ENCODE results near the gene DNAJC22.
"Not testable (repeated sequence)": the region's sequence is repeated elsewhere in the genome, so short reads cannot be mapped to it uniquely, and the experiment has no call there.

DNAJC22 gene

GRCh38 chr12:49346659-49347310 lies at the start of gene DNAJC22:
DNAJC22 (plus strand) TSS chr12:49346888; CDS start chr12:49348873, 1,985 bp downstream.
- peak; percentile 37 for DNase-seq (ENCODE audit: low spot score)

- no peak for DNase-seq (ENCODE audit: low spot score)
These were observed 49.0 kb upstream of the DNAJC22 start for GRCh38 chr12:49297695-49298060.

- peak; percentile 17 for DNase-seq (ENCODE audit: low spot score)
These were observed 48.5 kb upstream of the DNAJC22 start for GRCh38 chr12:49298160-49298559.

- DNase-seq (ENCODE audit: low spot score): no peak
These were observed 44.9 kb upstream of the DNAJC22 start for GRCh38 chr12:49301760-49302159.

- peak; percentile 86 for DNase-seq (ENCODE audit: low spot score)
These were observed 42.5 kb upstream of the DNAJC22 start for GRCh38 chr12:49304161-49304560.

- no peak for DNase-seq (ENCODE audit: low spot score)
These were observed 40.8 kb upstream of the DNAJC22 start for GRCh38 chr12:49305762-49306510.

- no peak for DNase-seq (ENCODE audit: low spot score)
These were observed 37.3 kb upstream of the DNAJC22 start for GRCh38 chr12:49309386-49309785.

GRCh38 chr12:49310451-49311000 lies 36.2 kb upstream of the DNAJC22 start:
- DNase-seq (ENCODE audit: low spot score): not testable (repeated sequence)

- no peak for DNase-seq (ENCODE audit: low spot score)
These were observed 31.9 kb upstream of the DNAJC22 start for GRCh38 chr12:49314811-49315210.

GRCh38 chr12:49317118-49317517 lies 29.6 kb upstream of the DNAJC22 start:
- not testable (repeated sequence) for DNase-seq (ENCODE audit: low spot score)

GRCh38 chr12:49320411-49321103 lies 26.1 kb upstream of the DNAJC22 start:
- DNase-seq (ENCODE audit: low spot score): not testable (repeated sequence)

GRCh38 chr12:49322367-49322707 lies 24.4 kb upstream of the DNAJC22 start:
- DNase-seq (ENCODE audit: low spot score): no peak

GRCh38 chr12:49322708-49323523 lies 23.8 kb upstream of the DNAJC22 start, which contains the start of gene TROAP:
TROAP (plus strand) TSS chr12:49323255; CDS start chr12:49323609, 354 bp downstream.
- DNase-seq (ENCODE audit: low spot score): peak; percentile 99

GRCh38 chr12:49323524-49324097 lies 23.1 kb upstream of the DNAJC22 start:
- no peak for DNase-seq (ENCODE audit: low spot score)

- no peak for DNase-seq (ENCODE audit: low spot score)
These were observed 21.1 kb upstream of the DNAJC22 start for GRCh38 chr12:49325606-49326005.

GRCh38 chr12:49327368-49327767 lies 19.3 kb upstream of the DNAJC22 start:
- DNase-seq (ENCODE audit: low spot score): no peak

- no peak for DNase-seq (ENCODE audit: low spot score)
These were observed 18.8 kb upstream of the DNAJC22 start for GRCh38 chr12:49327887-49328286.

- no peak for DNase-seq (ENCODE audit: low spot score)
These were observed 17.9 kb upstream of the DNAJC22 start for GRCh38 chr12:49328816-49329215.

GRCh38 chr12:49330032-49330619 lies 16.6 kb upstream of the DNAJC22 start:
- DNase-seq (ENCODE audit: low spot score): no peak

GRCh38 chr12:49330631-49331379 lies 15.9 kb upstream of the DNAJC22 start:
- DNase-seq (ENCODE audit: low spot score): no peak
